Endometrial microvascular endothelial cells (primary cell): ENCODE results near the gene GLIS1. TPM values are rescaled to one million over a fixed set of nuclear protein-coding genes. Genes with fewer than 3 reads are reported as not detected.
"Not testable (repeated sequence)": the region's sequence is repeated elsewhere in the genome, so short reads cannot be mapped to it uniquely, and the experiment has no call there.

Source experiments
- in situ Hi-C: cut with HindIII; loops from 2 replicates; pipeline ENCODE4 v1.10.0; 2017; ENCODE audit warnings: low sequenced_read_pairs, low pct_unique_long_range_greater_than_20kb; ENCODE audit errors: inconsistent ontology term
- total RNA-seq: library from RNA; depleted of rRNA; stranded (reverse); fragments of >200 nt; gene quantifications from one replicate; pipeline ENCODE4 v1.2.3, GENCODE V29; 2015; ENCODE audit errors: inconsistent ontology term

The GLIS1 gene
- not detected for total RNA-seq

DNA sequence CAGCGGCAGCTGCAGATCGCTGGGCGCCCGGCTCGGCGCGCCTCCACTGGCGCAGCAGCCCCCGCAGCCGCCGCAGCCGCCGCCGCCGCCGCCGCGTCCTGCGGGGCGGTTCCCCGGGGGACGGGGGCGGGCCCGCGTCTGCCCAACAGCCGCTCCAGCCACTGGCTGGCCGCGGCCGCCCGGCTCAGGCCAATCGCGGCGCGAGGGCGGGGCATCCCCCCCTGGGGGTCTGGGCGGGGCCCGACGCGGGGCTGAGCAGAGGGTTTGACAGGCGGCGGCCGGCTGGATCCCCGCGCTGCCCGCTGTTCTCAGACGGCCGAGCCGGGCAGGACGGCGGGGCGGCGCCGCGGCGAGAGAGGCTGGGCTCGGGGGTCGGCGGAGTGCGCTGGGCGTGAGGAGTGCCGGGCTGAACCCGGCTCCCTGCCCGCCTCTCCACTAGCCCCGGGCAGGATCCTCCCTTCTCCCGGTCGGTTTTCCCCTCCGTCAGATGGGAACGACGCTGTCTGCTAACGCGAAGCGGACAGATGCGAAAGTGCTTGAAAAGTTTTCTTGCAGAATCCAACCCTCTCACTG is at the start of gene GLIS1:
TSS of gene GLIS1 (minus strand) at position 56 of the 573 bp plus-strand sequence. CDS start 1,100 bp downstream, outside the sequence.
- in situ Hi-C loops: no loop called here

DNA sequence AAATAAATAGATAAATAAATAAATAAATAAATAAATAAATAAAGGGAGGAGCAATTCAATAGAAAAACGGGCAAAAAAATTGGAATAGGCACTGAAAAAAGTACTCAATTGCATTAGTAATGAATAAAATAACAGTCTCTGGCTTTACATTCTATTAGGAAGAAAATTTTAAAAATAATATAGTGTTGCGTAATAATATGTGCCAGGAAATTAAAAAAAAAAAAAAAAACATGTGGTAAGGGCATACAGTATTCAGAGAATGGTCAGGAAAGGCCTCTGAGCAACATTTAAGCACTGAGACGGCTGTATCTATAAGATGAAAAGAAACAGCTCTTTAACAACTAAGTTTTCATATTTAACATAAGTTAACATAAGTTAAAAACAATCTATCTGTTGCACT is 48.7 kb upstream of the GLIS1 start:
- in situ Hi-C loops: no loop called here

DNA sequence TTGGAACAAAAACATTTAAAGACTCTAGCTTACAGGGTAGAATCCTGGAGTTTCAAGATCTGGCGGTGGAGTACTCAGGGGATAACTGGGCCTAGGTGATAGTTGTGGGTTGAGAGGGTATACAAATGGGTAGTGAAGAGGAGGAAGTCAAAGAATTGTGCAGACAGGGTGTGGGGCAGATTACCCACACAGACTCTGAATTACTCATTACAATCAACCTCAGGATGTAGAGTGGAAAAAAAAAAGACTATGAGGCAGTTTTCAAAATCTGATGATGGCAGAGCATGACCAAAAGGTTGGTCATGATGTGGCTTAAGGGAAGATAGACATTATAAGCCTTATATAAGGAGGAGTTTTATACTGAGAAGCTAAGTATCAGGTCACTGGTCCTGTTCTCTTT is 44.1 kb upstream of the GLIS1 start:
- in situ Hi-C loops: no loop called here

DNA sequence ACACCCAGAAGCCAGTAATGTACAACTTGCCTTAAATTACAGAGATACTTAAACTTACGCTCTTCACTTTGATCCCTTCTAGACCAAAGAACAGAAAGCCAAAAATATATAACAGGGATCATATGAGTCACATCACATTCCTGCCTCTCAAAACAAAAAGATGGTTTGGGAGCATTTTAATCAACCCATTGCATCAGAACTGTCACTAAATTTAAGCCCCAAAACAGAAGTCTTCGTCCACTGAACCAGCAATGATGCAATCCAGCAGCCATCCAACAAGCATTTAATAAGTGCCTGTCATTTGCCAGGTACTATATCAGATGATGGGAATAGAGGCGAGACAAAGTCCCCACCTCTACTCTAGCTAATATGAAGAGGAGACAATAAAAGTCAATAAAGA is 42.7 kb upstream of the GLIS1 start:
- in situ Hi-C loops: no loop called here

DNA sequence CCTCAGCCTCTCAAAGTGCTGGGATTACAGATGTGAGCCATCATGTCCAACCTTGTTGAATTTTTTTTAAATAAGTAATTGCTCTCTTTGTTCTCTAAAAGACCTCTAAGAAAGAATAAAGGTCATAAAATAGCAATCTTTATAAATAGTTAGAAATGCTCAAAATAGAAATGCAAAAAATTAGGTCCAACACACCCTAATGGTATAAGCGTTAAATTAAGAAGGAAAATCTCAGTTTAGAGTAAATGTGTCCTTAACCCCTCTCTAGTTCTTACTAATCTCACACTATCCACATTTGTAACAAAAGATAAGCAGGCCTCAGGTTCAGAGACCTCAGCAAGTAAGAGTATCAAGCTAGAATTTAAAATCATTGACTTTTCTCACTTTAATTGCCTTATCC is 38.3 kb upstream of the GLIS1 start:
- in situ Hi-C loops: no loop called here

DNA sequence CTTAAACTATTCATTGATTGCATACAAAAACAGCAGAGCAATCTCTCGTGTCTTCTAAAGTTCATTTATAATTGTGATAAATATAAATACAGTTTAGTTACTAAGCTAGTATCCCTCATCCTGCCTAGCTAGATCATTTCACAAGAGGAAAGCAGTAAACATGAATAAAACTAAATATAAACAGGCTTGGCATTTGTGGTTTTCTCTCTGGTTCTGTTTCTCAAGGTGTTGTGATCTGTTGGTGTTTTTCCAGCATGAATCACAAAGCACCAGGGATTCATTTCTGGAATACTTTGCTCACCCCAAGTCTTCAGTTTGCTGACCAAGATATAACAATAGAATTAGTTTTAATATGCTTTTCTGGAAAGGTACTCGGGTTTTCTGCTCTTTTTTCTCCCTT is 32.7 kb upstream of the GLIS1 start:
- in situ Hi-C loops: no loop called here

DNA sequence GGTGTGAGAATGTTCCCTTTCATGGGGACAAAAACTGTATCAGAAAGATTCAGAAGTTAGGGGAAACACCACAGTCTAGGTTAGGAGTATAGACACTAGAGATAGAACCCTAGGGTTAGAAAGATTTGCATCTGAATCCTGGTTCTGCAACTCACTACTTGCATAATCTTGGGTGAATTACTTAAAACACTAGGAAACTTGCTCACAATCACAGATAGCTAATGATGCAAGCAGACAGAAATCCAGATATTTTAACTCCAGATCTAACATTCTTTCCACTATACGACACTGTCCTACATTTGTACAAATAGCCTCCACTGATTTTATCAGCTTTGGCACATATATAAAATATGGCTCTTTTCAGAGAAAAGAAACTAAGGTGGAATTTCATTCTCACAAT is 30.8 kb upstream of the GLIS1 start:
- in situ Hi-C loops: no loop called here

DNA sequence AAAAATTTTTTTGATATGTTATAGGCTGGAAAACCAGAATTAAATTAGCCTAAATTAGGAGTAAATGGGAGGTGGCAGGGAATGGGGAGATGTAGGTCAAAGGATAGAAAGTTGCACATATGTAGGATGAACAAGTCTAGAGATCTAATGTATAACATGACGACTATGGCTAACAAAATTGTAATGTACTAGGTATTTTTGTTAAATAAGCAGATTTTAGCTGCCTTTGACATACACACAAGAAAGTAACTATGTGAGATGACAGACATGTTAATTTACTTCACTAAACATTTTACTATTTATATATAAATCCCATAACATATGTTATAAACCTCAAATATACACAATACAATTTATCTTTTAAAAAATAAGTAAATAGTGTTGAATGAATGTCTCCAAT is 30.2 kb upstream of the GLIS1 start:
- in situ Hi-C loops: no loop called here

DNA sequence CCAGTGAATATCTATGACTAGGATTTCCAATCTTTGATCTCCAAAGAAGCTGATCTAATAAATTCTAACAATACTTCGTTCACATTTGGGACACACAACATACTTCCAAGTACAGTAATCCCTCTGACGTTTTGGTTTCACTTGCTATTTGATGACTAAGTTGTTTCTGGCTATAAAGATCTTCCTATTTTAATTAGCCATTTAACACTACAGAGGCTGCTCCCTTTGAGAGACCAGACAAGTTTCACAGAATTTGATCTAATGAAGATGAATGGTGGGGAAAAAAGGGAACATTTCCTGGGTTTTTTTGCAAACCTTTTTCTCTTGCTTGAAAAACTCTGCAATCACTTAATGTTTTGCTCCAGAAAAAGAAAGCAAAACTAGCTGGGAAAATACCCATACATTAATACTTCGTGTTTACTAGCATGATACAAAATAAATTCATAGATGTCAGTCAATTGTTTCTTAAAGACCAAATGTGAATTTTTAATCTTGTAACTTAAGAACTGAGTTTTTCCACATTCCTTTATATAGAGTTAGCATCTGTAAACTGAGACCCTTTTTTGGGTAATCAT is 28.0 kb upstream of the GLIS1 start:
- in situ Hi-C loops: no loop called here

DNA sequence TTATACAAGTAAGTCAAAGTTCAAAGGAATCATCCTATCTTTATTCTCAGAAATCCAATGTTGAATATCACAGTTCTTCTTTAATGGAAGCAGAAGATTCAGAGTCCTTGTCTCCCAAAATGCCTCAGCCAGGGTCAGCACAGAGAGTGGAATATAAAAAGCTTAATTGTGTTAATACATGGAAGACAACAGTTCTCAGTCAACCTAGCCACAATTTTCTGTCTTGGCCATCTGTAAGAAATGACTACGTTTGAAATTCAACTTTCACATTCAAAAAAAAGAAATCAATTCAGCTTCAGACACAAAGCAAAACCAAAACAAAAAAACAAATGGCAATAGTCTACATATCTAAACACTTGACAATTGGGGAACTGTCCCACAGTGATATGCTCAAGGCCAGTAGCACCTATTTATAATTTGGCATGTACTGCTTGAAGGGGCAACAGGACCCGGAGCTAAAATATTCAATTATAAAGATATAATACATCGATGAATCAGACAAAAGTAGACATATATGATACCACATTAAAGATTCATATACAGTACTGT is 27.3 kb upstream of the GLIS1 start:
- in situ Hi-C loops: no loop called here

DNA sequence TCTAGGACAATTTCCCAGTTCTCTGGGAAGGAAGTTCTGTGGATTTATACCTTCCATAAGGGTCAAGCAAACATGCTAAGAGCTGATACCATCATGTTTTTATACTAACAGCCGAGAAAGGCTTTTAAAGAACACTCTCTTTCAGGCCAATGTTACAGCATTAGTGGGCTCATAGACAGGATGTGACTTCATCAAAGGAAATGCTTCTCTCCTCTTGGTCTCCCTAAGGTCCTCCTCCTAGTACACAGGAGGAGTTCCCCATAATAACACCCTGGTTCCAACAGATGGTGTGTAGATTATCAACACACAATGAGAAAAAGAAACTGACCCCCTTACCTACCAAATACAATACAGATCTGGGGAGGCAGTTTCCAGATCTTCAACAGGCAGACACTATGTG is 26.7 kb upstream of the GLIS1 start:
- in situ Hi-C loops: no loop called here

DNA sequence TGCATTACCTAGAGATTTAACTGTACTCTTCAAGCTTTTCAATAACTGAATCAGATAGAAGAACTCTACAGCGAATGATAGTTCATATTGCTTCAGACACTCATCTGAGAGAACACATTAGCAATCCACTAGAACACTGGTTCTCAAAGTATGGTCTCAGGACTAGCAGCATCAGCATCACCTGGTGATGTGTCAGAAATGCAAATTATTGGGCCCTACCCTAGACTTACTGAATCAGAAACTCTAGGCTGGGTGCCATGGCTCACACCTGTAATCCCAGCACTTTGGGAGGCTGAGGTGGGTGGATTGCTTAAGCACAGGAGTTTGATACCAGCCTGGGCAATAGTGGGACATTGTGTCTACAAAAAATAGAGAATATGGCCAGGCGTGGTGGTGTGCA is 24.9 kb upstream of the GLIS1 start:
- in situ Hi-C loops: no loop called here

DNA sequence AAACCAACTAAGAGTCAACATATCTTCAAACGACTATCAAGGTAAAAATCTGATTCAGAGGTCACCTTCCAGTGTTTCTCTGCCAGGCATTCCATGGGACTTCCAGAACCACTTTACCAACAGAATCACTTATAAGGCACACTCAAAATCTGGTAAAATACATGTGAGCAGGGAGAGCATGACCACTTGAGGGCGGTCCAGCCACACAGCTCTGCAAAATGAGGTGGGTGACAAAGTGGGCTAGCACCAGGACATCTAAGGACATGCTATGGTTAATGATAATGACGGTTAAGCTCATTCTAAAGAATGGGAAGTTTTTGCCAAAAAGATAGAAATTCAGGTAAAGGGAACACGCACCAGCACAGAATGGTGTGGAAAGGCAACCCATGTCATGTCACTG is 24.5 kb upstream of the GLIS1 start:
- in situ Hi-C loops: no loop called here

DNA sequence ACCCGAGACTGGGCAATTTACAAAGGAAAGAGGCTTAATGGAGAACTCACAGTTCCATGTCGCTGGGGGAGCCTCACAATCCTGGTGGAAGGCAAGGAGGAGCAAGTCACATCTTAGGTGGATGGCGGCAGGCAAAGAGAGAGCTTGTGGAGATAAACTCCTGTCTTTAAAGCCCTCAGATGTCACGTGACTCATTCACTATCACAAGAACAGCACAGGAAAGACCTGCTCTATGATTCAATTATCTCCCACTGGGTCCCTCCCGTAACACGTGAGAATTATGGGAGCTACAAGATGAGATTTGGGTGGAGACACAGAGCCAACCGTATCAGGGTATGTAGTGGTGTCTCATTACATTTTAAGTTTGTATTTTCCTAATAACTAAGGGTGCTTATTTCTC is 21.5 kb upstream of the GLIS1 start:
- in situ Hi-C loops: not testable (repeated sequence)

DNA sequence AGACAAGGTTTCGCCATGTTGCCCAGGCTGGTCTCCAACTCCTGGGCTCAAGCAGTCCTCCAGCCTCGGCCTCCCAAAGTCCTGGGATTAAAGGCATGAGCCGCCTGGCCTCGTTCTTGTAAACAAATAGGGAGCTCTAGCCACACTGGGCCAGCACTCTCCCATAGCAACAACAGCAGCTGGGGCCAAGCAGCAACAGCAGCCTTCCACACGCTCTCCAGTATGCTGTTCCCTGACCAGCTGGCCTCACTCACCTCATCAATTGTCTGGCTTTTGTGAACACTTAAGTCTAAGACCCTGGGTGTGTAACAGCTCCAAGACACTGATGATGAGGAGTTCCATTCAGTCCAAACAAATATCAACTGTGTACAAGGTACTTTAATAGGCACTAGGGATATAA is 16.9 kb upstream of the GLIS1 start:
- in situ Hi-C loops: no loop called here

DNA sequence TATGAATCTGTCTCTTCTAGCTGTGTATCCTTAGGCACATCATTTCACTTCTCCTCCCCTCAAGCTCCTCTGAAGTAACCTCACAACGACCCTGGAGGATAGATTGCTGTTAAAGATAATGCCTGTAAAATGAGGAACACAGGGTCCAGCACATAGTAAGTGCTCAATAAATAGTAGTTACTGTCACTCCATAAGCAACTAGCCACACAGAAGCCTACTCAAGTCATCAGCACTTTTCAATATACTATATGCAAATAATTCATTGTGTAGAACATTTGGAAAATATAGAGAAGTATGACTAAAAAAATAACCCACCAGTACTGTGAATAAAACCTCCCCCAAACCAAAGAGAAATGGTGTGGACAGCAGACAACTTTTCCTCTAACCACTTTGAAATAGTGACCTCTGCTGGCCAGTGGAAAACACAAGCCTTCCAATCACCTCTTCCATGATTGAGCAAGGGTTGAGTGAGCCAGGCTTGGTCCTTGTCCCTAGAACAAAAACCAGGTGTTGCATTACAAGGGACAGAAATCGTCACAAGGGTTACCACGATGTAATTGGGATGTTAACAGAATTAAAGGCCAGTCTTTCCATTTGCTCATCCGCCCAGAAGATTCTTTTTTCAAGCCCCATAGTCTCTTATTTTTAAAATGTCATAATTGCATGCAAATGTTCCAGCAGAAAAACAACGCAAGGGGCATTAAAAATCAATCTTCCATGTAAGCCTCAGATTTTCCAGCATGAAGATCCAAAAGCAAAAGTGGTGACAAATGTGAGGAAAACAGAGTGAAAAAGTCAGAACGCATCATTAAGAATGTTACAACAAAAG is 15.7 kb upstream of the GLIS1 start:
- in situ Hi-C loops: no loop called here

DNA sequence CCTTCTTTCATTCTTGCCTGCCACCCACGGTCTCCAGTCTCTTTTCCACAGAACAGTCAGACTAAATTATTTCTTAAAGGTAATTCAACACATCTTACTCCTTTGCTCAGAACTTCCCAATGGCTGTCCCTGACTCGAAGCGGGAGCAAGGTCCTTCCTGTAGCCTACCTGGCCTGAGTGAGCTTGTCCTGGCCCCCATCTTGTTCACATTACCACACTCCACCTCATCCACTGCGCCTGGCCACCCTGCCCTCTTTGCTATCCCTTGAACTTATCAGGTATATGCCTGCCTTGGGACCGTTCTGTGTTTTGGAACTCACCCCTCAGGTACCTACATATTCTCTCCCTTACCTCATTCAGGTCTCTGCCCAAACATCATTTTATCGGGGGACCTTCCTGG is 13.3 kb upstream of the GLIS1 start:
- in situ Hi-C loops: no loop called here

DNA sequence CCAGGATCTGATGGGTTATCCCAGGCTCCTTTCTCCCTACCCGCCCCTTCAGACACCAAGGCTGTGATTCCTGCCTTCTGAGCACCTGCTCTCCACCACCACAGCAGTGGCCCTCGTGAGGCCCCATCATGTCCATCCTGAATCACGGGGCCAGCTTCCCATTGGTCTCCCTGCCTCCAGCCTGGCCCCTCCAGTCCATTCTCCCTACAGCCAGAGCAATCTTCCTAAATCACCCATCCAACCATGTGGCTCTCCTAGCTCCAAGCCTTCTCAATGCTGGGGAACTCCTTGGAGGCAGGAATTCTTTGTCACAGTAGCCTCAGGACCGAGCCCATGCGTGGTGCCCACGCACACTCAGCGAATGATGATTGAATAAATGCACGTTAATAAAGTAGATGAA is 8.9 kb upstream of the GLIS1 start:
- in situ Hi-C loops: no loop called here

DNA sequence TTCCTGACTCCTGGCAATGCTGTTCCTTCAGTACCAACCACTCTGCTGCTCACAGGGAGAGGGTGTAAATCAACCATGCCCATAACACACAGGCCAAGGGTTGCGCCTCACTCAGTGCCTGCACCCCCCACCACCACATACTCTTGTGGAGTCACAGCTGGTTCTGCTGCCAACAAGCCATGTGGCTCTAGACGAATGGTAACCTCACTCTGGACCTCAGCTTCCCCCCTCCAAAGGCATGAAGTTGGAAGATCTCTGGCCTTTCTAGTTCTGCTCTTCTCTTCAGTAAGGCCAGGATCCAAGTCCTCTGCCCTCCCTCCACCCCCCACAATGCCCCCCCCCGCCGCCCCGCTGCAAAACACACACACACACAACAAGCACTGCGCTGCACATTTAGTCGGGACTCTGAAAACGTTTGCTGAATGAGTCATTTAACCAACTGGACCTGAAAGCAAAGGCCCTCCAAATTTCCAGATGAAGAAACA is 1.7 kb upstream of the GLIS1 start:
- in situ Hi-C loops: no loop called here
